RWPE2 (cell line): ENCODE measurements around the gene SAYSD1.

ENCODE experiments used
- ATAC-seq: fragments of 200-7000 bp; cut with Tn5 transposase; 3 replicates; pipeline ENCODE4 v1.9.1; 2021; ENCODE audit warnings: low read depth
- DNase-seq: peaks from one replicate; pipeline ENCODE4 v3.0.0-alpha.2; 2020; ENCODE audit warnings: low spot score
- H3K27ac ChIP-seq: fragments of 450-650 bp; 2 replicates; pipeline ENCODE4 v1.5.1; 2017; ENCODE audit warnings: mild to moderate bottlenecking; ENCODE audit not compliant: poor library complexity, severe bottlenecking
- H3K27me3 ChIP-seq: fragments of 250-450 bp; sonication (Bioruptor Pico); 2 replicates; pipeline ENCODE4 v1.5.1; 2021; ENCODE audit warnings: mild to moderate bottlenecking, moderate library complexity; ENCODE audit not compliant: insufficient read depth, poor library complexity, severe bottlenecking
- H3K36me3 ChIP-seq: fragments of 250-450 bp; sonication (Bioruptor Pico); 2 replicates; pipeline ENCODE4 v1.5.1; 2020; ENCODE audit warnings: low read depth, mild to moderate bottlenecking, moderate library complexity
- H3K4me1 ChIP-seq: fragments of 250-450 bp; sonication (Bioruptor Pico); 2 replicates; pipeline ENCODE4 v1.5.1; 2021; ENCODE audit warnings: mild to moderate bottlenecking, moderate library complexity; ENCODE audit not compliant: insufficient read depth, poor library complexity, severe bottlenecking
- H3K4me3 ChIP-seq: fragments of 250-450 bp; sonication (Bioruptor Pico); 2 replicates; pipeline ENCODE4 v1.5.1; 2021; ENCODE audit warnings: mild to moderate bottlenecking, moderate library complexity; ENCODE audit not compliant: severe bottlenecking
- H3K9me3 ChIP-seq: fragments of 250-450 bp; sonication (Bioruptor Pico); 2 replicates; pipeline ENCODE4 v1.5.1; 2021; ENCODE audit warnings: mild to moderate bottlenecking, moderate library complexity; ENCODE audit not compliant: severe bottlenecking
- TF ChIP-seq, protein P1 (sequence below): fragments of 450-650 bp; IDR thresholded peaks from one replicate; pipeline ENCODE4 v1.5.1; 2017; ENCODE audit warnings: mild to moderate bottlenecking, moderate library complexity; ENCODE audit not compliant: poor library complexity, severe bottlenecking

The SAYSD1 gene

DNA sequence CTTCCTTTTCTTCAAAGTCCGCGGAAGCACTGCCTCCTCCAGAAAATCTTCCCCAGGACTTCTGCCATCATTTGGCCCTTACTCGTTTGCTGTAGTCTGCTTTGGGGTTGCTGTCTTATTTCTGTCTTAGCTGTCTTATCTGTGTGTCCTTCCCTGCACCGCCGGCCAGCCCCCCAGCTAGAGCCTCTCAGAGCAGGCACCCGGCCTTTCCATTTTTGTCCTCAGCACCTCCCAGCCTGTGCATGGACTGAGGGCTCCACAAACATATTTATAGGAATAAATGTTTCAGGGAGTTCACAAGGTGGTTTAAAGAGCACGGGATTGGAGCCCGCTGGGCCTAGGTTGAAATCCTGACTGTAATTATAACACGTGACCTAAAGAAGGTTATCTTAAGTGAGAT is 58.3 kb downstream of the SAYSD1 start:
- H3K27me3 ChIP-seq, result peaks cover 7% of the 10 kb centered on the region
- no peaks in the 10 kb centered on the region for H3K36me3 ChIP-seq
- no peak for DNase-seq
- H3K27ac ChIP-seq, result no peak overlapping the region
- no peaks in the 10 kb centered on the region for H3K9me3 ChIP-seq
- TF ChIP-seq, protein P1, sequence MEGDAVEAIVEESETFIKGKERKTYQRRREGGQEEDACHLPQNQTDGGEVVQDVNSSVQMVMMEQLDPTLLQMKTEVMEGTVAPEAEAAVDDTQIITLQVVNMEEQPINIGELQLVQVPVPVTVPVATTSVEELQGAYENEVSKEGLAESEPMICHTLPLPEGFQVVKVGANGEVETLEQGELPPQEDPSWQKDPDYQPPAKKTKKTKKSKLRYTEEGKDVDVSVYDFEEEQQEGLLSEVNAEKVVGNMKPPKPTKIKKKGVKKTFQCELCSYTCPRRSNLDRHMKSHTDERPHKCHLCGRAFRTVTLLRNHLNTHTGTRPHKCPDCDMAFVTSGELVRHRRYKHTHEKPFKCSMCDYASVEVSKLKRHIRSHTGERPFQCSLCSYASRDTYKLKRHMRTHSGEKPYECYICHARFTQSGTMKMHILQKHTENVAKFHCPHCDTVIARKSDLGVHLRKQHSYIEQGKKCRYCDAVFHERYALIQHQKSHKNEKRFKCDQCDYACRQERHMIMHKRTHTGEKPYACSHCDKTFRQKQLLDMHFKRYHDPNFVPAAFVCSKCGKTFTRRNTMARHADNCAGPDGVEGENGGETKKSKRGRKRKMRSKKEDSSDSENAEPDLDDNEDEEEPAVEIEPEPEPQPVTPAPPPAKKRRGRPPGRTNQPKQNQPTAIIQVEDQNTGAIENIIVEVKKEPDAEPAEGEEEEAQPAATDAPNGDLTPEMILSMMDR, result no peak
- no peaks in the 10 kb centered on the region for H3K4me1 ChIP-seq
- no peak for ATAC-seq
- no peak overlapping the region for H3K4me3 ChIP-seq

DNA sequence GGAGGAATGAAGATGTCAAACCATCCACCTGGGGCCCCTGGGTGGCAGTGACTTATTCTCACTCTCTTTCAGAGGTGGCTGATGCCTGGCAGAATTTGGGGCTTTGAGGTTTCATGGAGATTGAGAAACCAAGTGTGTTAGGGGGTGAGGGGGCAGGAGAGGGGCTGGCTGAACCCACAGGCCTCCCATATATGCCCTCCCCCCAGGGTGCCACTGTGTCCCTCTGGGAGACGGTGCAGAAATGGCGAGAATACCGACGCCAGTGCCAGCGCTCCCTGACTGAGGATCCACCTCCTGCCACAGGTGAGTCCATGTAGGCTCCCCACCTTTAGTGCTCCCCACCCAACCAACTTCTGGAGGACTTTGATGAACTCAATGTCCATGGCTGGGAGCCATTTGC is 58.8 kb downstream of the SAYSD1 start:
- Histone ChIP-seq H3K36me3 (no peaks in the 10 kb centered on the region), H3K27me3 (peaks cover 7% of the 10 kb centered on the region), H3K9me3 (no peaks in the 10 kb centered on the region), H3K4me1 (no peaks in the 10 kb centered on the region), H3K4me3 (no peak overlapping the region), H3K27ac (no peak overlapping the region)
- no peak for DNase-seq
- no peak for ATAC-seq
- TF ChIP-seq, protein P1, result no peak

DNA sequence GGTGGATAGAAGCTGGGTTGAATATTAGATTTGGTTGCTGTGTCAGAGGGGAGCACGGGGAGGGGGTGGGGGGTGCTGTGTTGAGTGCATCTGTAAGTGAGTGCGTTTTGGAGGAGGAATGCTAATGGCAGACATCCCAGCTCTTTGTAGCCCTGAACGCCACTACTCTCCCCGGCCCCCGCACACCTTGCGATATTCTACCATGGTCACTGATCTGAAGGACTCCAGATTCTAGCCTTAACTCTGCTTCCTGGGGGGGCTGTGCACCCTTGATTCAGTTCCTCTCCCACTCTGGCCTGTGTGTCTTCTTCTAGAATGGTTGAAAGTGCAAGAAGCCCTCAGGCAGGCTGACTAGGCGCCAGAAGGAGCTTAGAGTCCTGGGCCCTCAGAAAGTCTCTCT is 59.3 kb downstream of the SAYSD1 start:
- TF ChIP-seq, protein P1, result no peak
- Histone ChIP-seq H3K9me3 (no peaks in the 10 kb centered on the region), H3K36me3 (no peaks in the 10 kb centered on the region)

DNA sequence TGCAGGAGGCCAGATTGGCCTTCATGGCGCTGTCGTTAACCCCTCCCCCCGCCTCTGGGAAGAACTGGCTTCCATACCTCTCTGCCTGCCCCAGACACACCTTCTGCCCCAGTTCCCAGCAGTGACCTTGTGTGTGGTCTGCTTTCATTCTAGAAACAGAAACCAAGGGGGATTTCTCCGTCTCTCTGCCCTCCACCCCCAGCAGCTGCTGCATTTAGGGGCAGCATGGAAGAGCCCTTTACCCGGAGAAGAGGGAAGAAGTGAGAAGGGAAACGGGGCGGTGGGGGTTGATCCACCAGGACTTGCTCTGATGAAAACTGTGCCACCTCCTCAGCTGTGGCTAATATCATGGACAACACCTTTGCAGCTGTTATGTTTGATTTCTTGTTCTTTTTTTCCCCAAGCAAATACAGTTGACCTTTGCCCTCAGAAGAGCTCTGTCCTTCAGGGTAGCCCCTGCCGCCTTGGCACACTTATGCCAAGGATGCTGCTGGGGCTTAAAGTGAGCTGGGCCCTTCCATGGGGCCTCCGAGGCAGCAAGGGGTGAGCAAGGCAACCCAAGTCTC is 60.3 kb downstream of the SAYSD1 start:
- DNase-seq, result no peak
- H3K36me3 ChIP-seq, result no peaks in the 10 kb centered on the region
- TF ChIP-seq, protein P1, result no peak
- H3K27ac ChIP-seq, result no peak overlapping the region
- H3K9me3 ChIP-seq, result no peaks in the 10 kb centered on the region
- ATAC-seq, result no peak
- H3K4me1 ChIP-seq, result no peaks in the 10 kb centered on the region
- no peak overlapping the region for H3K4me3 ChIP-seq
- H3K27me3 ChIP-seq, result peaks cover under 1% of the 10 kb centered on the region

More for the DNA sequence above, 59.3 kb downstream of the SAYSD1 start:
- ATAC-seq (no peak), DNase-seq (no peak)
- no peak overlapping the region for H3K4me3 ChIP-seq
- no peaks in the 10 kb centered on the region for H3K4me1 ChIP-seq
- H3K27ac ChIP-seq, result no peak overlapping the region
- peaks cover 4% of the 10 kb centered on the region for H3K27me3 ChIP-seq
